BE2C (cell line): ENCODE measurements around the gene AQP9.

Experiments
- DNase-seq: peaks from one replicate; pipeline ENCODE4 v3.0.0-alpha.2; 2020
- H3K27me3 ChIP-seq: fragments of 250-450 bp; sonication (Bioruptor Pico); 2 replicates; pipeline ENCODE4 v1.5.1; 2020; ENCODE audit warnings: mild to moderate bottlenecking
- H3K36me3 ChIP-seq: fragments of 250-450 bp; sonication (Bioruptor Pico); 2 replicates; pipeline ENCODE4 v1.5.1; 2020; ENCODE audit warnings: mild to moderate bottlenecking
- H3K4me1 ChIP-seq: fragments of 250-450 bp; sonication (Bioruptor Pico); 2 replicates; pipeline ENCODE4 v1.5.1; 2020
- H3K4me3 ChIP-seq: 2 replicates; pipeline ENCODE4 v1.5.1; 2011; ENCODE audit warnings: low read depth, low read length
- H3K9me3 ChIP-seq: fragments of 250-450 bp; sonication (Bioruptor Pico); 2 replicates; pipeline ENCODE4 v1.5.1; 2020
- CTCF ChIP-seq: IDR thresholded peaks from 2 replicates; pipeline ENCODE4 v1.5.1; 2012; ENCODE audit warnings: mild to moderate bottlenecking, low read depth, low read length

AQP9 gene

DNA sequence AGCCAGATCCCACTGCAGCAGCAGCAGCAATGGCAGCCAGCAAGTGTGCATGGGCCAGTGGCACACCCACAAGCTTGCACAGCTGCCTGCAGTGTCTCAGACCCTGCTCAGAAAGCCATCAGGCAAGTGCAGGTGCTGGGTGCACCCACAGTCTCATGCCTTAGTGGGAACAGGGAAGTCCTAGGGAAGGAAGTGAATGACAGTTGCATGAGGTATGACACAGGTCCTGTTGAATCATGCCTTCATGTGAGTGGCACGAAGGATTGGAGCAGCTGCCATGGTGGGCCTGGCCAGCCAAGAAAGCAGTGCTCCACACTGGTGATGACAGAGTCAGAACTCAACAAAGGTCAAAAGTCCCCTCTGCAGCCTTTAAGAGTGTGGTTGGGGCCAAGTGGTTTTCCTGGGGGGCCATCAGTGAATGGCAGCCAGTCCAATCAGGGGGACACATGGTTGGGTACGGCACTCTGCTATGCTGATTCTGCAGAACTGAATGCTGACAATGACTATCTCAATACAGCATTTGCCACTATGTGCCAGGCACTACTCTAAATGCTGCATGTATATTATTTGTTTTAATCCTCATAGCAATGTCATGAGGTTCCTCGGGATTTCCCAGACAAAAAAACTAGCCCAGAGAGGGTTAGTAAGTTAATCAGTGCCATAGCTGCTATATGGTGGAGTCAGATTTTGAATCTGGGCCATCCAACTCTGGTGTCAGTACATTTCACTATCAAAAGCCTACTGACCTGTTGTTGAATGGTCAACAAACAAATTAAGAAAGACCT is 94.3 kb downstream of the AQP9 start:
- H3K4me1 ChIP-seq = no peaks in the 10 kb centered on the region
- no peak overlapping the region for H3K4me3 ChIP-seq
- H3K9me3 ChIP-seq = no peaks in the 10 kb centered on the region
- no peaks in the 10 kb centered on the region for H3K27me3 ChIP-seq
- TF ChIP-seq CTCF = no peak
- DNase-seq = no peak
- H3K36me3 ChIP-seq = no peaks in the 10 kb centered on the region

DNA sequence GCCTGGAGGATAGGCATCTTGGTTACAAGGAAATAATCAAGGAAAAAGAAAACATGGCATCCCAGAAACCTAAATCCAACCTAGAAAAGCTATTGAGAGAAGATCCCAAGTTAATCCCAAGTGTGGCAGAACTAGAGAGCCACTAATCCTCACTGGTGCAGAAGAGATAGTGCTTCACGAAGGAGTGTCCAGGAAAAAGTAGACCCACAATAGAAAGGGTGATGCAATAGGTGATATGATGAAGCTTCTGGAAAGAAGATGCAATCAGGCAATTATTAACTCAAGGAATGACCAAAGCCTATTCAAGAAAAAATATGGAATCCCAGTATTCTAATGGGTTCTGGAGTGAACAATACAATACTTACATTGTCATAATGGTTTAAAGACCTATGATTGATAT is 95.2 kb downstream of the AQP9 start:
- Histone ChIP-seq H3K4me3 (no peak overlapping the region), H3K27me3 (no peaks in the 10 kb centered on the region), H3K36me3 (no peaks in the 10 kb centered on the region), H3K9me3 (no peaks in the 10 kb centered on the region; the same call in 1 of the 2 replicates), H3K4me1 (no peaks in the 10 kb centered on the region)
- DNase-seq = no peak
- TF ChIP-seq CTCF = no peak
